A673 (cell line): ENCODE measurements around the gene NAMPT. TPM values are rescaled to one million over a fixed set of nuclear protein-coding genes. Genes with fewer than 3 reads are reported as not detected.
A peak's percentile ranks its signal among the peaks of the same experiment; 100 is the strongest.

ENCODE experiments used
- BruUV-seq: library from RNA; stranded (reverse); fragments of 400-500 nt; replicated peaks from 2 replicates; lab custom pipeline; 2021; lab: Mats Ljungman, UMichigan
- CTCF ChIA-PET: fragments of 300-600 bp; sonication (Branson Sonifier 250); formaldehyde crosslinking; loops from one replicate; lab custom pipeline; 2022; ENCODE audit warnings: antibody characterized with exemption; lab: Charles Lee
- POLR2A ChIA-PET: fragments of 300-600 bp; sonication (Branson Sonifier 250); formaldehyde crosslinking; loops from one replicate; lab custom pipeline; 2022; ENCODE audit warnings: antibody characterized with exemption; ENCODE audit not compliant: low non-redundant PET; lab: Charles Lee
- DNase-seq: peaks from one replicate; pipeline ENCODE4 v3.0.0-alpha.2; 2015; ENCODE audit warnings: low spot score
- H3K27ac ChIP-seq: fragments of 200-600 bp; sonication (generic); 2 replicates; pipeline ENCODE4 v1.5.1; 2016; ENCODE audit warnings: mixed run types, low read depth, mild to moderate bottlenecking, mixed read lengths, antibody characterized with exemption, low read length; ENCODE audit not compliant: poor library complexity, severe bottlenecking
- H3K27me3 ChIP-seq: fragments of 200-600 bp; sonication (generic); replicated peaks from 2 replicates; pipeline ENCODE4 v1.6.1; 2017; ENCODE audit warnings: mixed run types, low read depth, mild to moderate bottlenecking, mixed read lengths, antibody characterized with exemption, low read length; ENCODE audit not compliant: insufficient read depth, poor library complexity
- H3K36me3 ChIP-seq: fragments of 200-600 bp; sonication (generic); 2 replicates; pipeline ENCODE4 v1.6.1; 2016; ENCODE audit warnings: mixed run types, mild to moderate bottlenecking, mixed read lengths, antibody characterized with exemption, low read length; ENCODE audit not compliant: insufficient read depth, poor library complexity, severe bottlenecking
- H3K4me1 ChIP-seq: fragments of 200-600 bp; sonication (generic); 2 replicates; pipeline ENCODE4 v1.6.1; 2017; ENCODE audit warnings: mixed run types, mild to moderate bottlenecking, mixed read lengths, antibody characterized with exemption, low read length; ENCODE audit not compliant: insufficient read depth, poor library complexity, severe bottlenecking
- H3K4me3 ChIP-seq: fragments of 200-600 bp; sonication (generic); 2 replicates; pipeline ENCODE4 v1.5.1; 2016; ENCODE audit warnings: low read depth, mixed run types, mild to moderate bottlenecking, mixed read lengths, low read length; ENCODE audit not compliant: poor library complexity, severe bottlenecking
- H3K9me3 ChIP-seq: fragments of 200-600 bp; sonication (generic); 2 replicates; pipeline ENCODE4 v1.6.1; 2016; ENCODE audit warnings: mixed run types, low read depth, mild to moderate bottlenecking, mixed read lengths, antibody characterized with exemption, low read length; ENCODE audit not compliant: poor library complexity, severe bottlenecking
- CTCF ChIP-seq: fragments of 300-800, 200-600 bp; sonication (generic); conservative IDR thresholded peaks from 2 replicates; pipeline ENCODE4 v1.5.1; 2017; ENCODE audit warnings: low read depth, mild to moderate bottlenecking, antibody characterized with exemption, low read length, moderate library complexity, mixed read lengths
- EZH2 ChIP-seq: fragments of 200-600 bp; sonication (generic); IDR thresholded peaks from 2 replicates; pipeline ENCODE4 v1.6.1; 2017; ENCODE audit warnings: borderline replicate concordance, low read depth, mild to moderate bottlenecking, mixed read lengths, antibody characterized with exemption, low read length; ENCODE audit not compliant: poor library complexity, severe bottlenecking
- intact Hi-C: fragments of 100-400 bp; cut with micrococcal nuclease; formaldehyde crosslinking; loops from one replicate; pipeline ENCODE4 v1.10.0; 2022; ENCODE audit not compliant: unreplicated experiment
- total RNA-seq: library from RNA; stranded (reverse); gene quantifications from 2 replicates; pipeline ENCODE4 v1.2.3, GENCODE V29; 2021

The NAMPT gene
- total RNA-seq, 1 experiment from 2014 or later, result 68.0 TPM

GRCh38 chr7:106285855-106286492 is 1.2 kb upstream of the NAMPT start:
- intact Hi-C loops, result loop anchor here (5.0 kb wide), 1 partner anchor 136 kb away; no protein-coding TSS in a partner anchor
- ChIA-PET POLR2A (no interaction called here), CTCF (no interaction called here)
- no peak for TF ChIP-seq CTCF
- no peak for TF ChIP-seq EZH2
- Histone ChIP-seq H3K4me3 (peak overlapping the region; percentile 69), H3K27me3 (no peaks in the 10 kb centered on the region), H3K36me3 (no peaks in the 10 kb centered on the region), H3K9me3 (no peaks in the 10 kb centered on the region), H3K27ac (peak overlapping the region; percentile 84), H3K4me1 (peaks cover 5% of the 10 kb centered on the region)
- no peak for DNase-seq
- BruUV-seq, result TSS peak; percentile 88

- Histone ChIP-seq H3K36me3 (no peaks in the 10 kb centered on the region), H3K9me3 (no peaks in the 10 kb centered on the region), H3K27ac (peak overlapping the region; percentile 84), H3K4me3 (peak overlapping the region; percentile 69), H3K27me3 (no peaks in the 10 kb centered on the region), H3K4me1 (peaks cover 5% of the 10 kb centered on the region)
- TF ChIP-seq EZH2 (no peak), CTCF (no peak)
- intact Hi-C loops, result loop anchor here (5.0 kb wide), 1 partner anchor 137 kb away; no protein-coding TSS in a partner anchor
- BruUV-seq, result no TSS peak
- peak; percentile 97 for DNase-seq
- ChIA-PET CTCF (interaction anchor here (0.7 to 0.8 kb wide), 2 partner anchors 14 to 177 kb away, joined by 4 to 8 read pairs; no protein-coding TSS in a partner anchor), POLR2A (interaction anchor here (0.5 to 0.8 kb wide), 4 partner anchors 14 to 461 kb away, joined by 3 to 5 read pairs (median 4); no protein-coding TSS in a partner anchor)
Measured at GRCh38 chr7:106285051-106285854, 470 bp upstream of the NAMPT start.

GRCh38 chr7:106283831-106284713 is 711 bp downstream of the NAMPT start:
- ChIA-PET CTCF (interaction anchor here (0.7 kb wide), 1 partner anchor 13 kb away, joined by 8 read pairs; no protein-coding TSS in a partner anchor), POLR2A (no interaction called here)
- DNase-seq, result peak; percentile 61
- Histone ChIP-seq H3K27me3 (no peaks in the 10 kb centered on the region), H3K9me3 (no peaks in the 10 kb centered on the region), H3K27ac (peak overlapping the region; percentile 79), H3K4me1 (peaks cover 5% of the 10 kb centered on the region), H3K4me3 (peak overlapping the region; percentile 69), H3K36me3 (no peaks in the 10 kb centered on the region)
- intact Hi-C loops, result loop anchor here (5.0 kb wide), 1 partner anchor 178 kb away; no protein-coding TSS in a partner anchor
- BruUV-seq, result no TSS peak
- TF ChIP-seq CTCF (no peak), EZH2 (no peak)
